ES-I3 (cell line): Measurements from ENCODE around the gene HDGF.

Source experiments
- H3K36me3 ChIP-seq: 2 replicates; pipeline ENCODE4 v1.6.1; 2013; ENCODE audit warnings: mild to moderate bottlenecking, low read length, control low read depth, moderate library complexity; ENCODE audit not compliant: insufficient read depth
- H3K4me1 ChIP-seq: 2 replicates; pipeline ENCODE4 v1.6.1; 2013; ENCODE audit warnings: mild to moderate bottlenecking, control low read depth, low read length; ENCODE audit not compliant: insufficient read depth
- H3K9ac ChIP-seq: 2 replicates; pipeline ENCODE4 v1.6.1; 2013; ENCODE audit warnings: low read depth, mild to moderate bottlenecking, low read length, moderate library complexity
- H3K9me3 ChIP-seq: 2 replicates; pipeline ENCODE4 v1.6.1; 2013; ENCODE audit warnings: mild to moderate bottlenecking, low read length, moderate library complexity; ENCODE audit not compliant: control insufficient read depth, insufficient read depth

The HDGF gene

GRCh38 chr1:156707417-156708217 lies 43.9 kb downstream of the HDGF start:
- peaks cover 50% of the 10 kb centered on the region for H3K4me1 ChIP-seq
- no peaks in the 10 kb centered on the region for H3K36me3 ChIP-seq
- H3K9me3 ChIP-seq, result no peaks in the 10 kb centered on the region
- H3K9ac ChIP-seq, result peak overlapping the region; percentile 72

DNA sequence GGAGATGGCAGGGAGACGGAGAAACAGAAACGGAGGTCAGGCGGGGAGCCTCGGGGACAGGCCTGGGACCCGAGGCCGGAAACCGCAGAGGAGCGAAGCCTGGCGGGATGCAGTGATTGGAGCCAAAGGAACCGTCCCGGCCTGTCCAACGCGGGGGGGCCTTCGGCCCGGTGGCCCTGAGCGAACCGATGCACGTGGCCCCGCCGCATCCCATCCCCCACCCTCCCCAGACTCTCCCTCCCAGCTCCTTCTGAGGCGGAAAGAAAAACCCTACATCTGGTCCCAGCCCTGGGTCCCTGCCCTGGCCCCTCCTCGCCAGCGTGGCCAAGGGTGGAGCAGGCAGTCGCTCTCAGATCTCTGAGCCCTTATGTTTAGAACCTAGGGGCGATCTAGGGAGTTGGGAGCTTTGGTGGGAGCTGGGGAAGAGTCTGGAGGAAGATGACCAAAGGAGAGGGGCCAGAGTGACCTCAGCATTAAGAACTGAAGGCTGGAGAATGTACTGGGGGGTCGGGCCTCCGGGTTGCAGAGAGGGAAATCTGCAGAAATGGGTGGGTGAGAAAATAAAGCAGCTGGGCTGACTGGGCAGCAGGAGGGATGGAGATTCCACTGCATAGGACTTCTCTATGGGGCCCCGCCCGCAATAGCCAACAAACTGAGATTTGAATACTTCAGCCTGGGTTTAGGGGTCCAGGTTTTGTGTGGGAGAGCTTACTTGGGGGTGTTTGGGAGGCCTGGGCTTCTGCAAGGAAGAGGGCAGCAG lies 44.6 kb downstream of the HDGF start:
- Histone ChIP-seq H3K9me3 (no peaks in the 10 kb centered on the region), H3K9ac (peak overlapping the region; percentile 72), H3K36me3 (no peaks in the 10 kb centered on the region), H3K4me1 (peaks cover 45% of the 10 kb centered on the region)

DNA sequence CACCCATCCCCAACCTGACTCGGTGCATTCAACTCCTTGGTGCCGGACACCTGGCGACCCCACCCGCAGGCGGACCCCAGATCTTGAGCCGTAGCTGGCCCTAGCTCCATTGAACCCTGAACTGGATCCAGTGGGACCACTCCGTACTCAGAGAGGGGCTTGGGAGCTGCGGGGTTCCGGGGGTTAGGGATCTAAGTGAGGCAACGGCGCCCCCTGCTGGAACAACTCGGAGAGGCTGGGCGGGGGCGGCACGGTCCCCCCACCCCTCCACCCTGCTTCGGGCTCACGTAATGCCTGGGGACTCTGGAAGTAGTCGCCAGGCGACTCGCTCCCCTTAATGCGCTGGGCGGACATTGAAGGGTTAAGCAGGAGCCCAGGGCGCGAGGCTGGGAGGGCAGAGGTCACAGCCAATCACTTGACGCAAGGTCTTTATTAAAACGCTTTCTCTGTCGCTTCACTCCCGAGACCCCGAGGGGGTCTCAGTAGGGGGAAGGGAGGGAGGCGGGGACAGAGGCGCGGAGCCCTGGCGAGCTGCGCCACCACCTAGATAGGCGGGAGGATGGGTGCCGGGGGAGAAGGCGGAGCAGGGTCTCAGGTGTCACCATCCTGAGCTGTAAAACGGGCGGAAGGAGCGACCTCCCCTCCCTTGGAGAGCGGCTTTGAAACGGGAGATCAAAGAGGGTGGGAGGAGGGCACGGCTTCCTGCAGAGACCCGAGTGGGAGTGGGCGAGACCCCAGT lies 45.4 kb downstream of the HDGF start:
- Histone ChIP-seq H3K4me1 (peaks cover 40% of the 10 kb centered on the region), H3K9me3 (no peaks in the 10 kb centered on the region), H3K36me3 (no peaks in the 10 kb centered on the region), H3K9ac (peak overlapping the region; percentile 72)

DNA sequence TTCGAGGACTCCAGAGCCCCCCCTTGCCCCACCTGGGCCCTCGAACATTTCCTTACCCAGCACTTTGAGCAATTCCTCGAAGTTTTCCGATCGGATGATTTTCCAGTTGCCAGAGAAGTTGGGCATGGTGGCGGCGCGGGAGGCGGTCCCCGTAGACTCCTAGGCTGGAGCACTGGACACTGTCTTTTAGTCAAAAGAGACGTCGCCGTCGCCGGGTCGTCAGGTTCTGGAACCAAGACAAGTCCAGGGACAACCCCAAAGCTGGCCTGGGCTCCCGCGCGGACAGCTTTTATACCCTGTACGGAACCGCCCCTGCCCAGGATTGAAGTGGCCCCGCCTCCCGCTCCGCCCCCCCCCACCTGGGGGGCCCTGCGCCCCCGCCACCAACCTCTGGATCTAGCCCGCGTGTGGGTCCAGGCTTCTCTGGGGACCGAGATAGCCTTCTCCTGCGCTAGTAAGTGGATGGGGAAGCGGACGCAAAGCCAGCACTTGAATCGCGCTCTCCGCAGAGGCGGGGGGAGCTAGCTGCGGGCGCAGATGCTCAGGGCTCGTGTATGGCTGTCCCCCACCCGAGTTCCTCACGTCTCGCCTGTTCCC lies 46.1 kb downstream of the HDGF start, which contains the start of gene CRABP2:
Gene CRABP2, minus strand, starts transcription at position 263 of the 597 bp plus-strand sequence. Its CDS starts 137 bp downstream, at position 126.
- peak within 1 kb of the TSS; percentile 72 for H3K9ac ChIP-seq
- H3K9me3 ChIP-seq, result no peaks in the 10 kb centered on the region
- peaks cover 36% of the 10 kb centered on the region for H3K4me1 ChIP-seq
- H3K36me3 ChIP-seq, result no peaks in the 10 kb centered on the region

- H3K4me1 ChIP-seq, result peaks cover 31% of the 10 kb centered on the region
- peak overlapping the region; percentile 72 for H3K9ac ChIP-seq
- no peaks in the 10 kb centered on the region; the same call in 1 of the 2 replicates for H3K36me3 ChIP-seq
These were observed 46.5 kb downstream of the HDGF start for GRCh38 chr1:156704930-156705320.

DNA sequence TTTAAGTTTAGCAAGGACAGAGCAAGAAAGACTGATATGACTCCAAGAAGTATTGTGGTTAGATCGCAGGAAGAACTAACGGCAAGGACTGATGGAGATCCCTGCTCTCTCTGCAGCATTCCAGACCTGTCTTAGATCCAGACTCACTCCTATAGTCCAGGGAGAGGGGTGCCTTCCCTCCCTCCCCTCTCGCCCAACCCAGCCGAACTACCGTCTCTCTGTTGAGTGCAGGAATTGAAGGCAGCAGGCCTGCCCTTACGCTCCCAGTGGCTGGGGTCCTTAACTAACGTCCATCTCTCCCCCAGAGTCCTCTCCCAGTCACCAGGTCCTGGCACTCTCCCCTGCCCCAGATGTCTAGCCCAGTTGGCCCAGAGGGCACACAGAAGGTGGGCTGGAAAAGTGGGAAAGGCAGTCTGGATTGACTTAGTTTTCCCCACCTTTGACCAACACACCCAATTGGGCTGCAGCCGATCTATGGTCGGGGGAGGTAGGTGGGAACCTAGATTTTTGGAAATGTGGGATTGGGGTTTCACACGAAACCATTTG lies 47.2 kb downstream of the HDGF start:
- Histone ChIP-seq H3K9ac (peak overlapping the region; percentile 72), H3K36me3 (no peaks in the 10 kb centered on the region; the same call in 1 of the 2 replicates), H3K9me3 (no peaks in the 10 kb centered on the region), H3K4me1 (peaks cover 24% of the 10 kb centered on the region)

More at GRCh38 chr1:156704930-156705320, 46.5 kb downstream of the HDGF start:
- H3K9me3 ChIP-seq, result no peaks in the 10 kb centered on the region

DNA sequence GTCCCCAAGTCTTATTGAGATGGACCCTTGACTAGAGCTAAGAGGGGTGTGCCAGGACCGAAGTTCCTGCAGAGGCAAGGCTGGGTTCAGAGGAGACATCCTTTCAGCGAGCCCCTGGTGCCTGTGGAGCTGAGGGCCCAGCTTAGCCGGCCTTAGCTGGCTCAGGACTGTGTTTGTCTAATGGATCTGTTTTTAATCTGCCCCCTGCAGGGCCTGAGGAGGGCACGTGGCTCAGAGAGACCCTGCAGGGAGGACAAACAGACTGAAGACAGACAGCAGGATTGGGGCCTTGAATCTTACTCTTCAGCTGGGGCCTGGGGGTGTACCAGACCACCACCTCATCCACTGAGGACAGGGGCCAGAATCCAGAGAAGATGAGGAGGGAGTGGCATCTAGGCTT lies 47.7 kb downstream of the HDGF start:
- no peaks in the 10 kb centered on the region; the same call in 1 of the 2 replicates for H3K36me3 ChIP-seq
- no peaks in the 10 kb centered on the region for H3K9me3 ChIP-seq
- H3K9ac ChIP-seq, result peak overlapping the region; percentile 72
- peaks cover 19% of the 10 kb centered on the region for H3K4me1 ChIP-seq

DNA sequence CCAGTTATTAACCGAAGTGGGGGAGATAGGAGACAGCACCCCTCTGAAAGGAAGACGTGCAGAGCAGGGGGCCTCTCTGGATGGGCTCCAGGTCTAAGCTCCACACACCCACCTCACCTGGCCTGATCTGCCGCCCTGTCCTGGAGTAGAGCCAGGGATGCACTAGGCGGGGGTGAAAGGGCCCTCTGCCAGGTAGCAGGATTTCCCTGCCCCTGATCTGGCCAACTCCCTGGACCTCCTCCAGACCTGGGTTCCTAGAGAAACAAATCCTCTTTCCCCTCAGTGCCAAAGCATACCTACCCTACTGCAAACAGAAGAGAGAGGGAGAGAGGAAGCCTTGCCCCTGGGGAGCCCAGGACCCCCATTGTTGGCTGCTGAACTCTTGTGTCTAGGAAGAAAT lies 48.1 kb downstream of the HDGF start:
- no peaks in the 10 kb centered on the region; the same call in 1 of the 2 replicates for H3K36me3 ChIP-seq
- H3K9ac ChIP-seq, result no peak overlapping the region
- no peaks in the 10 kb centered on the region for H3K9me3 ChIP-seq
- H3K4me1 ChIP-seq, result peaks cover 16% of the 10 kb centered on the region; the same call in 1 of the 2 replicates

GRCh38 chr1:156700736-156701531 lies 50.5 kb downstream of the HDGF start:
- no peaks in the 10 kb centered on the region; the same call in 1 of the 2 replicates for H3K36me3 ChIP-seq
- H3K9ac ChIP-seq, result no peak overlapping the region
- no peaks in the 10 kb centered on the region for H3K9me3 ChIP-seq
- peaks cover 16% of the 10 kb centered on the region; the same call in 1 of the 2 replicates for H3K4me1 ChIP-seq

- H3K4me1 ChIP-seq, result peaks cover 19% of the 10 kb centered on the region; the same call in 1 of the 2 replicates
- H3K9me3 ChIP-seq, result no peaks in the 10 kb centered on the region
- no peak overlapping the region for H3K9ac ChIP-seq
- H3K36me3 ChIP-seq, result no peaks in the 10 kb centered on the region; the same call in 1 of the 2 replicates
These were observed 52.5 kb downstream of the HDGF start for GRCh38 chr1:156698995-156699394.

GRCh38 chr1:156697481-156697880 lies 54.0 kb downstream of the HDGF start:
- H3K9ac ChIP-seq, result no peak overlapping the region

DNA sequence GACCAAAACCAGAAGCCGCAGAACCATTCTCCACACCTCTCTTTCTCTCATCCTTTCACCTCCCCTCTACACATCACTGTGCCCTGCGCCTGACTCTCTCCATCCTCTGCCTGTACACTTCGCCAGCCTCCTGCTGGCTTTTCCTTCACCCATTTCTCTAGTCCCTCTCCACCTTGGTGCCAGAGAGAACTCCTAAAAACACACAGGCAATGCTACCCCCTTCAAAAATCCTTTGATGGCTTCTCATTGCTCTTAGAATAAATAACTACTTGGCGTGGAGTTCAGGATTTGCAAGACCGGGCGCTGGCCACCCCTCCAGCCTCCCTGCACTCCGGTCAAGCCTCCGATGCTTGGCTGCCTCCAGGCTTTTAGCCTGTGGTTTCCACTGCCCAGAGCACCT lies 54.7 kb downstream of the HDGF start:
- Histone ChIP-seq H3K36me3 (no peaks in the 10 kb centered on the region; the same call in 1 of the 2 replicates), H3K4me1 (peaks cover 17% of the 10 kb centered on the region)

More at GRCh38 chr1:156697481-156697880, 54.0 kb downstream of the HDGF start:
- H3K36me3 ChIP-seq, result no peaks in the 10 kb centered on the region; the same call in 1 of the 2 replicates
- no peaks in the 10 kb centered on the region for H3K9me3 ChIP-seq
- H3K4me1 ChIP-seq, result peaks cover 17% of the 10 kb centered on the region

DNA sequence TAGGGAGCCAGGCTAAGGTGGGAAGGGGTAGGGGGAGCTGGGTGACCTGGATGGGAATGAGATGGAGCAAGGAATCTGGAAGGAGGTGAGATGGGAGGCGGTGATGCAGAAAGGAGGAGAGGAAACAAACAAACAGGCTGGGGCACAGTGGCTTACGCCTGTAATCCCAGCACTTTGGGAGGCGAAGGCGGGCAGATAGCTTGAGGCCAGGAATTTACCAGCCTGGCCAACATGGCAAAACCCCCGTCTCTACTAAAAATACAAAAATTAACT lies 56.8 kb downstream of the HDGF start:
- H3K36me3 ChIP-seq, result no peaks in the 10 kb centered on the region
- no peak overlapping the region for H3K9ac ChIP-seq
- peaks cover 32% of the 10 kb centered on the region for H3K4me1 ChIP-seq

More for the DNA sequence above, 54.7 kb downstream of the HDGF start:
- Histone ChIP-seq H3K9ac (no peak overlapping the region), H3K9me3 (no peaks in the 10 kb centered on the region)

More for the DNA sequence above, 56.8 kb downstream of the HDGF start:
- no peaks in the 10 kb centered on the region for H3K9me3 ChIP-seq
